ENCODE results near the gene SORCS3.

SORCS3 gene

DNA sequence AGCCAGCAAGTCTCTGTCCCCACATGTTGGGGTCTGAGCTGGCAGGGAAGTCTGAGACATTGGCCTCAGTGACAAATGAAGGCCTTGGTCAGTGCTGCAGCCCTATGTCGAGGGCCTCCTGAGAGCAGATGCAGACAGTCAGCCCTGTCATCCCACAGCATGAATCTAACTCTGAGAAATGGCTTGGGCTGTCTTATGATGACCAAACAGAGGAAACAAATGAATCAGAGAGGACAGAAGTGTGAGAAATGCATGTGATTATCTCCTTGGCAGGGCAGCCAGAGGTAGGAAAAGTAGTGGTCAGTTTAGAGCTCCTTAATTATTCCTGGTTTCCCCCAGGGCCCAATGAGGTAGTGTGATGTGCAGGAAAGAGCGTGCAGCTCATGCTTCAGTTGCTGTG, 287.6 kb downstream of the SORCS3 start:
- no peak for TF ChIP-seq CTCF (IDR thresholded peaks at IDR 0.05; ENCODE audit: low read depth, low read length, poor library complexity, severe bottlenecking)
- H3K27ac ChIP-seq (ENCODE audit: low read depth, low read length), result no peak overlapping the region
- H4K20me1 ChIP-seq (ENCODE audit: control insufficient read depth, insufficient read depth, low read depth, low read length), result no peaks in the 10 kb centered on the region
- no peaks in the 10 kb centered on the region for H3K4me1 ChIP-seq (ENCODE audit: control insufficient read depth, low read length)
- H3K36me3 ChIP-seq (ENCODE audit: control insufficient read depth, low read length), result no peaks in the 10 kb centered on the region
- H3K9me2 ChIP-seq (replicated peaks; ENCODE audit: control insufficient read depth, low read length), result no peaks in the 10 kb centered on the region
- H3K79me2 ChIP-seq (ENCODE audit: control insufficient read depth, low read length), result no peaks in the 10 kb centered on the region
- H3F3A ChIP-seq (ENCODE audit: control insufficient read depth, insufficient read depth), result no peaks in the 10 kb centered on the region
- no peak overlapping the region for H3K4me2 ChIP-seq (ENCODE audit: low read length)
- no peaks in the 10 kb centered on the region for H3K9me3 ChIP-seq (ENCODE audit: control insufficient read depth, insufficient read depth, low read length)
- H3K4me3 ChIP-seq (ENCODE audit: low read length), result no peak overlapping the region
- H3K27me3 ChIP-seq (ENCODE audit: control insufficient read depth, low read length), result no peaks in the 10 kb centered on the region

DNA sequence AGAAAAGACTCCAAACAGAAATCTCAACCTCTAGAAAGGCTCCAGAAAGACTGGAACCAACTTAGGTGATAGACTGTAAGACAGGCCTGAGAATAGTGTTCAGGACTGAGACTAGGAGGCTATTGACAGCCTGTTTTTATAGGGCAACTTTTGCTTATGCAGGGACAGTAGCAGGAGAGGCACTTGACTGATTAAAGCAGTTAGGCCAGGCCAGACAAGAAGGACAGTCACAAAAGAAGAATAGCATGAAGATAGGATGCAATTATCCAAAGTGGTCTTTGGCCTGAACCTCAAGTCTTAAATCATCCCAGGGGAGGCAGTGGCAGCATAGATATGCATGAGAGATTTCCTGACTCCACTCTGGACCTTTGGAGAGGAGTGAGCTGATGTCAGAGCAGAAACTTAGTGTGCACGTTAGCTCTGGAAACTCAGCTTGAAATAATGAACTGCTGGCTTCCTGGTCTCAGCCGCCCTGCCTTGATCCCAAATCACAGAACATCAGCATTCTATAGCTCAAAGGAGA, 290.6 kb downstream of the SORCS3 start:
- Histone ChIP-seq H3K4me2 (ENCODE audit: low read length) (no peak overlapping the region), H3K9me3 (ENCODE audit: control insufficient read depth, insufficient read depth, low read length) (no peaks in the 10 kb centered on the region), H4K20me1 (ENCODE audit: control insufficient read depth, insufficient read depth, low read depth, low read length) (no peaks in the 10 kb centered on the region), H3K4me1 (ENCODE audit: control insufficient read depth, low read length) (no peaks in the 10 kb centered on the region), H3K36me3 (ENCODE audit: control insufficient read depth, low read length) (no peaks in the 10 kb centered on the region), H3K79me2 (ENCODE audit: control insufficient read depth, low read length) (no peaks in the 10 kb centered on the region), H3F3A (ENCODE audit: control insufficient read depth, insufficient read depth) (no peaks in the 10 kb centered on the region), H3K9me2 (replicated peaks; ENCODE audit: control insufficient read depth, low read length) (no peaks in the 10 kb centered on the region), H3K27ac (ENCODE audit: low read depth, low read length) (no peak overlapping the region), H3K27me3 (ENCODE audit: control insufficient read depth, low read length) (no peaks in the 10 kb centered on the region), H3K4me3 (ENCODE audit: low read length) (no peak overlapping the region)
- no peak for TF ChIP-seq CTCF (IDR thresholded peaks at IDR 0.05; ENCODE audit: low read depth, low read length, poor library complexity, severe bottlenecking)

GRCh38 chr10:104935656-104936055, 294.6 kb downstream of the SORCS3 start:
- Histone ChIP-seq H3K27ac (ENCODE audit: low read depth, low read length) (no peak overlapping the region), H3K36me3 (ENCODE audit: control insufficient read depth, low read length) (no peaks in the 10 kb centered on the region)
- TF ChIP-seq EZH2phosphoT487 (IDR thresholded peaks at IDR 0.05; ENCODE audit: borderline replicate concordance, low read length), result no peak
- TF ChIP-seq CTCF (IDR thresholded peaks at IDR 0.05; ENCODE audit: low read depth, low read length, poor library complexity, severe bottlenecking), result no peak

DNA sequence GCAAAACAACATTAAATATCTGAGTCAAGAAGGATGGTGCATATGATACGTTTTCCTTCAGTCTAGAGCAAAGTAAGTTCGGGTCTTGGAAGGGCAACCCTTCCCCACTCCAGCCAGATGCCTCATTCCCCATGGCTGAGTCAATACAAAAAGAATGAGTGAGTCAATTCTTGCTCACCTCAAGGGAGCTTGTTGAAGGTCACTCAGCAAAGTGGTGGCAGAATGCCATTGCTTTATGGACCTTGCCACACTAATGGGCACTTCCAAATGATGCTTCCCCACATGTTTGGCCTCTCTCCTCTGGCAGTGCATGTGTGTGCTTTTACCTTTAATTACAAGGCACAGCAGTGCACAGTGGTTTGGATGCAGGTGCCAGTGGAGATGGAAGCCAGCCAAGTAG, 296.5 kb downstream of the SORCS3 start:
- Histone ChIP-seq H3K9me2 (replicated peaks; ENCODE audit: control insufficient read depth, low read length) (no peaks in the 10 kb centered on the region), H4K20me1 (ENCODE audit: control insufficient read depth, insufficient read depth, low read depth, low read length) (no peaks in the 10 kb centered on the region), H3F3A (ENCODE audit: control insufficient read depth, insufficient read depth) (no peaks in the 10 kb centered on the region), H3K4me1 (ENCODE audit: control insufficient read depth, low read length) (no peaks in the 10 kb centered on the region), H3K4me3 (ENCODE audit: low read length) (no peak overlapping the region), H3K9me3 (ENCODE audit: control insufficient read depth, insufficient read depth, low read length) (no peaks in the 10 kb centered on the region), H3K36me3 (ENCODE audit: control insufficient read depth, low read length) (no peaks in the 10 kb centered on the region), H3K27ac (ENCODE audit: low read depth, low read length) (no peak overlapping the region), H3K27me3 (ENCODE audit: control insufficient read depth, low read length) (no peaks in the 10 kb centered on the region), H3K4me2 (ENCODE audit: low read length) (no peak overlapping the region), H3K79me2 (ENCODE audit: control insufficient read depth, low read length) (no peaks in the 10 kb centered on the region)
- TF ChIP-seq CTCF (IDR thresholded peaks at IDR 0.05; ENCODE audit: low read depth, low read length, poor library complexity, severe bottlenecking), result no peak

More at GRCh38 chr10:104935656-104936055, 294.6 kb downstream of the SORCS3 start:
- Histone ChIP-seq H3K79me2 (ENCODE audit: control insufficient read depth, low read length) (no peaks in the 10 kb centered on the region), H3F3A (ENCODE audit: control insufficient read depth, insufficient read depth) (no peaks in the 10 kb centered on the region), H3K9me2 (replicated peaks; ENCODE audit: control insufficient read depth, low read length) (no peaks in the 10 kb centered on the region), H3K4me3 (ENCODE audit: low read length) (no peak overlapping the region), H3K9me3 (ENCODE audit: control insufficient read depth, insufficient read depth, low read length) (no peaks in the 10 kb centered on the region), H3K27me3 (ENCODE audit: control insufficient read depth, low read length) (no peaks in the 10 kb centered on the region), H4K20me1 (ENCODE audit: control insufficient read depth, insufficient read depth, low read depth, low read length) (no peaks in the 10 kb centered on the region), H3K4me1 (ENCODE audit: control insufficient read depth, low read length) (no peaks in the 10 kb centered on the region), H3K4me2 (ENCODE audit: low read length) (no peak overlapping the region)
